ENCODE data around the gene CFAP20DC.

Gene CFAP20DC

GRCh38 chr3:59084583-59084982 lies 34.8 kb upstream of the CFAP20DC start:
- CTCF ChIA-PET: no interaction called here

GRCh38 chr3:59082106-59082505 lies 32.3 kb upstream of the CFAP20DC start:
- no peak for DNase-seq (ENCODE audit: extremely low spot score)
- ChIA-PET POLR2A (no interaction called here), CTCF (no interaction called here)
- TF ChIP-seq CTBP1 (IDR thresholded peaks at IDR 0.05; ENCODE audit: borderline replicate concordance): no peak
- TF ChIP-seq HDGF (IDR thresholded peaks at IDR 0.05; ENCODE audit: borderline replicate concordance): no peak
- no peak for TF ChIP-seq FOXM1 (IDR thresholded peaks at IDR 0.05; ENCODE audit: borderline replicate concordance)
- no peak for TF ChIP-seq PKNOX1 (IDR thresholded peaks at IDR 0.05)
- TF ChIP-seq LEF1 (IDR thresholded peaks at IDR 0.05; ENCODE audit: borderline replicate concordance): no peak
- TF ChIP-seq SUZ12 (IDR thresholded peaks at IDR 0.05): no peak
- no peak for TF ChIP-seq SP1 (IDR thresholded peaks at IDR 0.05)
- TF ChIP-seq ELF4 (IDR thresholded peaks at IDR 0.05): no peak
- no peak for TF ChIP-seq NFRKB (IDR thresholded peaks at IDR 0.05)
- no peak for TF ChIP-seq FOXK2 (IDR thresholded peaks at IDR 0.05)
- TF ChIP-seq ARNT (IDR thresholded peaks at IDR 0.05): no peak
- TF ChIP-seq ZNF384 (IDR thresholded peaks at IDR 0.05): no peak
- TF ChIP-seq L3MBTL2 (conservative IDR thresholded peaks at IDR 0.05): no peak
- TF ChIP-seq BHLHE40 (IDR thresholded peaks at IDR 0.05; ENCODE audit: borderline replicate concordance): no peak
- no peak for TF ChIP-seq FOXA1 (IDR thresholded peaks at IDR 0.05)
- TF ChIP-seq TARDBP (IDR thresholded peaks at IDR 0.05): no peak

More at GRCh38 chr3:59084583-59084982, 34.8 kb upstream of the CFAP20DC start:
- POLR2A ChIA-PET: no interaction called here
- no peak for DNase-seq (ENCODE audit: extremely low spot score)
- TF ChIP-seq PKNOX1 (IDR thresholded peaks at IDR 0.05) (no peak), FOXK2 (IDR thresholded peaks at IDR 0.05) (no peak), ARNT (IDR thresholded peaks at IDR 0.05) (no peak), FOXA1 (IDR thresholded peaks at IDR 0.05) (no peak), FOXM1 (IDR thresholded peaks at IDR 0.05; ENCODE audit: borderline replicate concordance) (no peak), L3MBTL2 (conservative IDR thresholded peaks at IDR 0.05) (no peak), LEF1 (IDR thresholded peaks at IDR 0.05; ENCODE audit: borderline replicate concordance) (no peak), ZNF384 (IDR thresholded peaks at IDR 0.05) (no peak), HDGF (IDR thresholded peaks at IDR 0.05; ENCODE audit: borderline replicate concordance) (no peak), ELF4 (IDR thresholded peaks at IDR 0.05) (no peak), BHLHE40 (IDR thresholded peaks at IDR 0.05; ENCODE audit: borderline replicate concordance) (no peak), SUZ12 (IDR thresholded peaks at IDR 0.05) (no peak)

- no peak for TF ChIP-seq FOXK2 (IDR thresholded peaks at IDR 0.05)
- no peak for TF ChIP-seq FOXA1 (IDR thresholded peaks at IDR 0.05)
- TF ChIP-seq LEF1 (IDR thresholded peaks at IDR 0.05; ENCODE audit: borderline replicate concordance): no peak
- ChIA-PET POLR2A (no interaction called here), CTCF (no interaction called here)
- no peak for DNase-seq (ENCODE audit: extremely low spot score)
Measured at GRCh38 chr3:59081071-59081470, 31.2 kb upstream of the CFAP20DC start.

GRCh38 chr3:59079962-59080361 lies 30.1 kb upstream of the CFAP20DC start:
- ChIA-PET POLR2A (no interaction called here), CTCF (no interaction called here)
- TF ChIP-seq LEF1 (IDR thresholded peaks at IDR 0.05; ENCODE audit: borderline replicate concordance) (no peak), SUZ12 (IDR thresholded peaks at IDR 0.05) (no peak), L3MBTL2 (conservative IDR thresholded peaks at IDR 0.05) (no peak), ARNT (IDR thresholded peaks at IDR 0.05) (no peak), FOXA1 (IDR thresholded peaks at IDR 0.05) (no peak), CTBP1 (IDR thresholded peaks at IDR 0.05; ENCODE audit: borderline replicate concordance) (no peak), PKNOX1 (IDR thresholded peaks at IDR 0.05) (no peak), FOXK2 (IDR thresholded peaks at IDR 0.05) (no peak), HDGF (IDR thresholded peaks at IDR 0.05; ENCODE audit: borderline replicate concordance) (no peak), NFRKB (IDR thresholded peaks at IDR 0.05) (no peak), FOXM1 (IDR thresholded peaks at IDR 0.05; ENCODE audit: borderline replicate concordance) (no peak), ELF4 (IDR thresholded peaks at IDR 0.05) (no peak), SP1 (IDR thresholded peaks at IDR 0.05) (no peak), BHLHE40 (IDR thresholded peaks at IDR 0.05; ENCODE audit: borderline replicate concordance) (no peak), TARDBP (IDR thresholded peaks at IDR 0.05) (no peak), ZNF384 (IDR thresholded peaks at IDR 0.05) (no peak)
- no peak for DNase-seq (ENCODE audit: extremely low spot score)

- TF ChIP-seq FOXA1 (IDR thresholded peaks at IDR 0.05): no peak
- no peak for TF ChIP-seq SP1 (IDR thresholded peaks at IDR 0.05)
- no peak for TF ChIP-seq PKNOX1 (IDR thresholded peaks at IDR 0.05)
- no peak for TF ChIP-seq LEF1 (IDR thresholded peaks at IDR 0.05; ENCODE audit: borderline replicate concordance)
- no peak for TF ChIP-seq HDGF (IDR thresholded peaks at IDR 0.05; ENCODE audit: borderline replicate concordance)
- no peak for TF ChIP-seq NFRKB (IDR thresholded peaks at IDR 0.05)
- TF ChIP-seq FOXK2 (IDR thresholded peaks at IDR 0.05): no peak
- no peak for TF ChIP-seq L3MBTL2 (conservative IDR thresholded peaks at IDR 0.05)
- TF ChIP-seq ZNF384 (IDR thresholded peaks at IDR 0.05): no peak
- TF ChIP-seq SUZ12 (IDR thresholded peaks at IDR 0.05): no peak
- TF ChIP-seq TARDBP (IDR thresholded peaks at IDR 0.05): no peak
- no peak for TF ChIP-seq FOXM1 (IDR thresholded peaks at IDR 0.05; ENCODE audit: borderline replicate concordance)
- no peak for TF ChIP-seq BHLHE40 (IDR thresholded peaks at IDR 0.05; ENCODE audit: borderline replicate concordance)
- no peak for TF ChIP-seq CTBP1 (IDR thresholded peaks at IDR 0.05; ENCODE audit: borderline replicate concordance)
- no peak for TF ChIP-seq ARNT (IDR thresholded peaks at IDR 0.05)
- TF ChIP-seq ELF4 (IDR thresholded peaks at IDR 0.05): no peak
- no peak for DNase-seq (ENCODE audit: extremely low spot score)
- CTCF ChIA-PET: no interaction called here
- POLR2A ChIA-PET: no interaction called here
Measured at GRCh38 chr3:59074764-59075163, 24.9 kb upstream of the CFAP20DC start.

GRCh38 chr3:59072681-59073080 lies 22.9 kb upstream of the CFAP20DC start:
- CTCF ChIA-PET: no interaction called here
- no peak for TF ChIP-seq HDGF (IDR thresholded peaks at IDR 0.05; ENCODE audit: borderline replicate concordance)
- TF ChIP-seq TARDBP (IDR thresholded peaks at IDR 0.05): no peak
- TF ChIP-seq L3MBTL2 (conservative IDR thresholded peaks at IDR 0.05): no peak
- no peak for TF ChIP-seq LEF1 (IDR thresholded peaks at IDR 0.05; ENCODE audit: borderline replicate concordance)
- no peak for TF ChIP-seq PKNOX1 (IDR thresholded peaks at IDR 0.05)
- TF ChIP-seq NFRKB (IDR thresholded peaks at IDR 0.05): no peak
- DNase-seq (ENCODE audit: extremely low spot score): no peak
- POLR2A ChIA-PET: no interaction called here
